ENCODE results near the gene NTNG1. TPM values are rescaled to one million over a fixed set of nuclear protein-coding genes. Genes with fewer than 3 reads are reported as not detected.

The NTNG1 gene
- total RNA-seq, 1 experiment from 2014 or later = 2.3 TPM

DNA sequence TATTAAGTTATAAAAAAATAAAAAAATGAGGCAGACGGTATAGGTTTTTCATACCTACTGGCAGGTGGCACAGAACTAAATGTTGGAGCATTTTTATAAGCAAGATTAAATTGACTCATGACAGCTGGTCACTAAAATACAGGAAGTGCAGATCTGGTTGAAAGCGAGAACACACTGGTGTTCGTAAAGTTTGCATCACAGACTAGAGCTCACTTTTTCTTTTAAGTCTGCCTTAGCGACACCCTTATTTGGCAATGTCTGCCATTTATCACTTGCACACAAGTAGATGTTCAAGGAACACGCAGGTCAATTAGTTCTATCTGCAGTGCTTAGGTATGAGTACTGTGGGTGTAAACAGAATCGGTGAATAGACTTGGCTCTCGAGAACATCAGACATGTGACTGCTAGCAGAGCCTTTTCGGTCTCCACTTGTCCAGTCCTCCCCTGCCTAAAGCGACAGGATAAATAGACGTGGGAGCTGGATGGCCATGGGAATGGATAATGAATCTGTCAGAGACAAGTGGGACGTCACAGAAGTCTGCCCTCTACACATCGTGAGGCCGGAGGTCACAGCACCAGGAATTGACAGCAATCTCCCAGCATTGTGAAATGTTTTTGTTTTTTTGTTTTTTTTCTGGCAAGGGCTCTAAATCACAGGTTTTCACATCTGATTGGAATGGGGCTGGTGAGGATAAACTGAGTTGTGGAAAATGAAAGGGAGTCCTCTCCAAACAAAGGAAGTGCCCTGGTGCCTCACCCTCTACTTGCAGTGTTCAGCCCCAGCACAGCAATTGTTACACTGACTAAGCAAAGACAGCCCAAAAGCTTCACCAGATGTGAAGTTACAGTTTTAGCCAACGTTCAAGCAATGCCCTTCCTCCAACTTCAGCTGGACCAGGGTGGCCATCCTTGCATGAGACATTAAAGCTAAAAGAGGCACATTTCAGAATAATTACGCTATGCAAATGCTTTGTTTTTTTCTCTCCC, 248.9 kb downstream of the NTNG1 start (continued):
- no peak for TF ChIP-seq ZNF138 (CRISPR knock-in tag; conservative IDR thresholded peaks at IDR 0.05)
- TF ChIP-seq MXD4 (CRISPR knock-in tag; IDR thresholded peaks at IDR 0.05; ENCODE audit: borderline replicate concordance) = no peak
- no peak for TF ChIP-seq CDX4 (CRISPR knock-in tag; IDR thresholded peaks at IDR 0.05; ENCODE audit: borderline replicate concordance)
- TF ChIP-seq, protein P1, sequence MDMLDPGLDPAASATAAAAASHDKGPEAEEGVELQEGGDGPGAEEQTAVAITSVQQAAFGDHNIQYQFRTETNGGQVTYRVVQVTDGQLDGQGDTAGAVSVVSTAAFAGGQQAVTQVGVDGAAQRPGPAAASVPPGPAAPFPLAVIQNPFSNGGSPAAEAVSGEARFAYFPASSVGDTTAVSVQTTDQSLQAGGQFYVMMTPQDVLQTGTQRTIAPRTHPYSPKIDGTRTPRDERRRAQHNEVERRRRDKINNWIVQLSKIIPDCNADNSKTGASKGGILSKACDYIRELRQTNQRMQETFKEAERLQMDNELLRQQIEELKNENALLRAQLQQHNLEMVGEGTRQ (CRISPR knock-in tag; IDR thresholded peaks at IDR 0.05) = no peak
- TF ChIP-seq ZNF396 (CRISPR knock-in tag; IDR thresholded peaks at IDR 0.05; ENCODE audit: borderline replicate concordance) = no peak

GRCh38 chr1:107394301-107394700, 253.5 kb downstream of the NTNG1 start:
- Mint-ChIP-seq H3K27ac (no peak overlapping the region), H3K4me3 (no peak overlapping the region), H3K9me3 (peaks cover 12% of the 10 kb centered on the region), H3K4me1 (peaks cover 18% of the 10 kb centered on the region), H3K27me3 (ENCODE audit: low read depth) (no peaks in the 10 kb centered on the region), H3K36me3 (no peaks in the 10 kb centered on the region)
- DNase-seq (ENCODE audit: low spot score) (no peak), ATAC-seq (no peak)
- CTCF ChIA-PET = no interaction called here
- TF ChIP-seq STAT6 (CRISPR knock-in tag; conservative IDR thresholded peaks at IDR 0.05; ENCODE audit: low read depth) (no peak), CREM (CRISPR knock-in tag; IDR thresholded peaks at IDR 0.05) (no peak), GRHL2 (CRISPR knock-in tag; IDR thresholded peaks at IDR 0.05; ENCODE audit: insufficient replicate concordance, severe bottlenecking) (no peak), ZNF281 (CRISPR knock-in tag; IDR thresholded peaks at IDR 0.05) (no peak), ERG (CRISPR knock-in tag; IDR thresholded peaks at IDR 0.05) (no peak), ZNF423 (CRISPR knock-in tag; IDR thresholded peaks at IDR 0.05) (no peak), GTF2I (CRISPR knock-in tag; conservative IDR thresholded peaks at IDR 0.05) (no peak), FOXJ3 (CRISPR knock-in tag; IDR thresholded peaks at IDR 0.05; ENCODE audit: borderline replicate concordance) (no peak), GABPB1 (CRISPR knock-in tag; IDR thresholded peaks at IDR 0.05) (no peak), ZNF317 (CRISPR knock-in tag; IDR thresholded peaks at IDR 0.05; ENCODE audit: borderline replicate concordance, low read depth) (no peak), PRRX2 (CRISPR knock-in tag; IDR thresholded peaks at IDR 0.05) (no peak)
- TF ChIP-seq, protein P2, sequence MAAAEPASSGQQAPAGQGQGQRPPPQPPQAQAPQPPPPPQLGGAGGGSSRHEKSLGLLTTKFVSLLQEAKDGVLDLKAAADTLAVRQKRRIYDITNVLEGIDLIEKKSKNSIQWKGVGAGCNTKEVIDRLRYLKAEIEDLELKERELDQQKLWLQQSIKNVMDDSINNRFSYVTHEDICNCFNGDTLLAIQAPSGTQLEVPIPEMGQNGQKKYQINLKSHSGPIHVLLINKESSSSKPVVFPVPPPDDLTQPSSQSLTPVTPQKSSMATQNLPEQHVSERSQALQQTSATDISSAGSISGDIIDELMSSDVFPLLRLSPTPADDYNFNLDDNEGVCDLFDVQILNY (CRISPR knock-in tag; IDR thresholded peaks at IDR 0.05) = no peak
- TF ChIP-seq, protein P3, sequence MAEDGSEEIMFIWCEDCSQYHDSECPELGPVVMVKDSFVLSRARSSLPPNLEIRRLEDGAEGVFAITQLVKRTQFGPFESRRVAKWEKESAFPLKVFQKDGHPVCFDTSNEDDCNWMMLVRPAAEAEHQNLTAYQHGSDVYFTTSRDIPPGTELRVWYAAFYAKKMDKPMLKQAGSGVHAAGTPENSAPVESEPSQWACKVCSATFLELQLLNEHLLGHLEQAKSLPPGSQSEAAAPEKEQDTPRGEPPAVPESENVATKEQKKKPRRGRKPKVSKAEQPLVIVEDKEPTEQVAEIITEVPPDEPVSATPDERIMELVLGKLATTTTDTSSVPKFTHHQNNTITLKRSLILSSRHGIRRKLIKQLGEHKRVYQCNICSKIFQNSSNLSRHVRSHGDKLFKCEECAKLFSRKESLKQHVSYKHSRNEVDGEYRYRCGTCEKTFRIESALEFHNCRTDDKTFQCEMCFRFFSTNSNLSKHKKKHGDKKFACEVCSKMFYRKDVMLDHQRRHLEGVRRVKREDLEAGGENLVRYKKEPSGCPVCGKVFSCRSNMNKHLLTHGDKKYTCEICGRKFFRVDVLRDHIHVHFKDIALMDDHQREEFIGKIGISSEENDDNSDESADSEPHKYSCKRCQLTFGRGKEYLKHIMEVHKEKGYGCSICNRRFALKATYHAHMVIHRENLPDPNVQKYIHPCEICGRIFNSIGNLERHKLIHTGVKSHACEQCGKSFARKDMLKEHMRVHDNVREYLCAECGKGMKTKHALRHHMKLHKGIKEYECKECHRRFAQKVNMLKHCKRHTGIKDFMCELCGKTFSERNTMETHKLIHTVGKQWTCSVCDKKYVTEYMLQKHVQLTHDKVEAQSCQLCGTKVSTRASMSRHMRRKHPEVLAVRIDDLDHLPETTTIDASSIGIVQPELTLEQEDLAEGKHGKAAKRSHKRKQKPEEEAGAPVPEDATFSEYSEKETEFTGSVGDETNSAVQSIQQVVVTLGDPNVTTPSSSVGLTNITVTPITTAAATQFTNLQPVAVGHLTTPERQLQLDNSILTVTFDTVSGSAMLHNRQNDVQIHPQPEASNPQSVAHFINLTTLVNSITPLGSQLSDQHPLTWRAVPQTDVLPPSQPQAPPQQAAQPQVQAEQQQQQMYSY (CRISPR knock-in tag; IDR thresholded peaks at IDR 0.05) = no peak
- TF ChIP-seq, protein P4, sequence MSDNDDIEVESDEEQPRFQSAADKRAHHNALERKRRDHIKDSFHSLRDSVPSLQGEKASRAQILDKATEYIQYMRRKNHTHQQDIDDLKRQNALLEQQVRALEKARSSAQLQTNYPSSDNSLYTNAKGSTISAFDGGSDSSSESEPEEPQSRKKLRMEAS (CRISPR knock-in tag; IDR thresholded peaks at IDR 0.05) = no peak
- POLR2A ChIA-PET = no interaction called here

Data from WTC11 (cell line).